Mucosa of stomach (tissue), 1 donor: Measurements from ENCODE around the gene GFOD2.
"Not testable (repeated sequence)": the region's sequence is repeated elsewhere in the genome, so short reads cannot be mapped to it uniquely, and the experiment has no call there.

Source experiments
- H3K27me3 ChIP-seq: one replicate; pipeline ENCODE4 v1.7.0; 2013; ENCODE audit warnings: mild to moderate bottlenecking, low read length; ENCODE audit not compliant: control insufficient read depth, insufficient read depth
- H3K36me3 ChIP-seq: one replicate; pipeline ENCODE4 v1.7.0; 2013; ENCODE audit warnings: low read length; ENCODE audit not compliant: control insufficient read depth, insufficient read depth
- H3K4me1 ChIP-seq: one replicate; pipeline ENCODE4 v1.7.0; 2013; ENCODE audit warnings: mild to moderate bottlenecking, low read length; ENCODE audit not compliant: control insufficient read depth, insufficient read depth
- H3K4me3 ChIP-seq: one replicate; pipeline ENCODE4 v1.7.0; 2013; ENCODE audit warnings: low read length
- H3K9ac ChIP-seq: one replicate; pipeline ENCODE4 v1.7.0; 2013; ENCODE audit warnings: mild to moderate bottlenecking, low read length, moderate library complexity
- H3K9me3 ChIP-seq: one replicate; pipeline ENCODE4 v1.7.0; 2013; ENCODE audit warnings: mild to moderate bottlenecking, low read length, moderate library complexity; ENCODE audit not compliant: control insufficient read depth
- donor health status: Pancreatic carcinoma.

GFOD2 gene

GRCh38 chr16:67751331-67751730 lies 32.2 kb upstream of the GFOD2 start:
- not testable (repeated sequence) for H3K9me3 ChIP-seq, H3K36me3 ChIP-seq, H3K4me3 ChIP-seq, H3K4me1 ChIP-seq, H3K27me3 ChIP-seq, H3K9ac ChIP-seq

GRCh38 chr16:67750466-67750865 lies 31.4 kb upstream of the GFOD2 start:
- no peak overlapping the region for H3K9ac ChIP-seq
- H3K4me3 ChIP-seq: no peak overlapping the region

GRCh38 chr16:67749436-67750078 lies 30.4 kb upstream of the GFOD2 start:
- no peaks in the 10 kb centered on the region for H3K36me3 ChIP-seq
- H3K9me3 ChIP-seq: no peaks in the 10 kb centered on the region
- no peak overlapping the region for H3K4me3 ChIP-seq
- peaks cover 8% of the 10 kb centered on the region for H3K4me1 ChIP-seq
- no peak overlapping the region for H3K9ac ChIP-seq
- H3K27me3 ChIP-seq: no peaks in the 10 kb centered on the region

More at GRCh38 chr16:67750466-67750865, 31.4 kb upstream of the GFOD2 start:
- H3K4me1 ChIP-seq: peaks cover 8% of the 10 kb centered on the region
- H3K27me3 ChIP-seq: no peaks in the 10 kb centered on the region
- H3K9me3 ChIP-seq: no peaks in the 10 kb centered on the region
- no peaks in the 10 kb centered on the region for H3K36me3 ChIP-seq

GRCh38 chr16:67748834-67749233 lies 29.7 kb upstream of the GFOD2 start:
- H3K9me3 ChIP-seq: no peaks in the 10 kb centered on the region
- H3K4me3 ChIP-seq: no peak overlapping the region
- H3K27me3 ChIP-seq: no peaks in the 10 kb centered on the region
- H3K4me1 ChIP-seq: peaks cover 8% of the 10 kb centered on the region
- no peaks in the 10 kb centered on the region for H3K36me3 ChIP-seq
- no peak overlapping the region for H3K9ac ChIP-seq

- Histone ChIP-seq H3K9ac (no peak overlapping the region), H3K4me3 (no peak overlapping the region), H3K4me1 (peaks cover 8% of the 10 kb centered on the region), H3K9me3 (no peaks in the 10 kb centered on the region), H3K27me3 (no peaks in the 10 kb centered on the region), H3K36me3 (no peaks in the 10 kb centered on the region)
Measured at GRCh38 chr16:67746846-67747245, 27.7 kb upstream of the GFOD2 start.

GRCh38 chr16:67741118-67741517 lies 22.0 kb upstream of the GFOD2 start:
- Histone ChIP-seq H3K4me3 (no peak overlapping the region), H3K4me1 (peaks cover 4% of the 10 kb centered on the region), H3K36me3 (no peaks in the 10 kb centered on the region)

GRCh38 chr16:67740391-67740790 lies 21.3 kb upstream of the GFOD2 start:
- no peak overlapping the region for H3K9ac ChIP-seq
- no peaks in the 10 kb centered on the region for H3K36me3 ChIP-seq
- no peaks in the 10 kb centered on the region for H3K9me3 ChIP-seq
- peaks cover 4% of the 10 kb centered on the region for H3K4me1 ChIP-seq
- H3K27me3 ChIP-seq: no peaks in the 10 kb centered on the region
- no peak overlapping the region for H3K4me3 ChIP-seq

More at GRCh38 chr16:67741118-67741517, 22.0 kb upstream of the GFOD2 start:
- no peaks in the 10 kb centered on the region for H3K9me3 ChIP-seq
- no peaks in the 10 kb centered on the region for H3K27me3 ChIP-seq
- no peak overlapping the region for H3K9ac ChIP-seq

GRCh38 chr16:67736858-67737257 lies 17.7 kb upstream of the GFOD2 start:
- H3K4me1 ChIP-seq: peaks cover 9% of the 10 kb centered on the region
- H3K4me3 ChIP-seq: no peak overlapping the region
- no peaks in the 10 kb centered on the region for H3K36me3 ChIP-seq
- H3K9me3 ChIP-seq: no peaks in the 10 kb centered on the region
- H3K9ac ChIP-seq: no peak overlapping the region
- no peaks in the 10 kb centered on the region for H3K27me3 ChIP-seq

- H3K36me3 ChIP-seq: peaks cover 12% of the 10 kb centered on the region
- H3K9ac ChIP-seq: no peak overlapping the region
- no peak overlapping the region for H3K4me3 ChIP-seq
Measured at GRCh38 chr16:67734731-67735201, 15.7 kb upstream of the GFOD2 start.

GRCh38 chr16:67733734-67734470 lies 14.8 kb upstream of the GFOD2 start:
- Histone ChIP-seq H3K9ac (no peak overlapping the region), H3K9me3 (no peaks in the 10 kb centered on the region), H3K27me3 (no peaks in the 10 kb centered on the region), H3K36me3 (peaks cover 20% of the 10 kb centered on the region), H3K4me3 (no peak overlapping the region), H3K4me1 (peaks cover 15% of the 10 kb centered on the region)

More at GRCh38 chr16:67734731-67735201, 15.7 kb upstream of the GFOD2 start:
- Histone ChIP-seq H3K9me3 (no peaks in the 10 kb centered on the region), H3K4me1 (peaks cover 15% of the 10 kb centered on the region), H3K27me3 (no peaks in the 10 kb centered on the region)

GRCh38 chr16:67731753-67732095 lies 12.6 kb upstream of the GFOD2 start:
- Histone ChIP-seq H3K36me3 (peaks cover 22% of the 10 kb centered on the region), H3K4me1 (peaks cover 15% of the 10 kb centered on the region), H3K9me3 (no peaks in the 10 kb centered on the region), H3K27me3 (no peaks in the 10 kb centered on the region), H3K9ac (no peak overlapping the region), H3K4me3 (no peak overlapping the region)

- peaks cover 12% of the 10 kb centered on the region for H3K4me1 ChIP-seq
- H3K4me3 ChIP-seq: no peak overlapping the region
- H3K9me3 ChIP-seq: no peaks in the 10 kb centered on the region
- H3K27me3 ChIP-seq: no peaks in the 10 kb centered on the region
- H3K9ac ChIP-seq: no peak overlapping the region
- peaks cover 22% of the 10 kb centered on the region for H3K36me3 ChIP-seq
Measured at GRCh38 chr16:67731071-67731752, 12.1 kb upstream of the GFOD2 start.
